Renal cortex interstitium (tissue), 15 donors: ENCODE measurements around the gene SETD1A. TPM values are rescaled to one million over a fixed set of nuclear protein-coding genes. Genes with fewer than 3 reads are reported as not detected.

Experiments
- DNase-seq, 11 donors: peaks; one replicate each; pipeline ENCODE4 v3.0.0-alpha.2; 2013; ENCODE audit warnings: low read depth in 9 of 11, low spot score in 4 of 11; ENCODE audit errors: extremely low read depth in 1 of 11
- long read RNA-seq, 16 experiments: transcript quantifications; one replicate each; lab custom pipeline, GENCODE V29; 2026
- polyA plus RNA-seq, 3 donors: library from polyadenylated mRNA; unstranded; fragments of 120-200 nt; gene quantifications; one replicate each; pipeline ENCODE4 v1.2.1, GENCODE V29; 2013; ENCODE audit not compliant: insufficient read length in 3 of 3

Gene SETD1A
- polyA plus RNA-seq, result 10 to 100 TPM; 17.3 to 19.7 (median 18.7) TPM
- long read RNA-seq, donor 1, result 0 reads
- long read RNA-seq, donor 2, result 0 reads
- long read RNA-seq, donor 3, partial matches to known transcripts, result 0 of 6 reads
- long read RNA-seq, donor 3, other reads (novel, unspliced or antisense), result 6 of 6 reads
- long read RNA-seq, donor 4, partial matches to known transcripts, result 7 of 7 reads
- long read RNA-seq, donor 4, other reads (novel, unspliced or antisense), result 0 of 7 reads
- long read RNA-seq, donor 5, result 0 reads
- long read RNA-seq, donor 6, result 0 reads
- long read RNA-seq, donor 7, result 0 reads
- long read RNA-seq, donor 8, result 0 reads
- long read RNA-seq, donor 9, partial matches to known transcripts, result 0 of 6 reads
- long read RNA-seq, donor 9, other reads (novel, unspliced or antisense), result 6 of 6 reads
- long read RNA-seq, donor 10, partial matches to known transcripts, result 0 of 7 reads
- long read RNA-seq, donor 10, other reads (novel, unspliced or antisense), result 7 of 7 reads
- long read RNA-seq, donor 11, result 0 reads
- long read RNA-seq, donor 12, result 0 reads
- long read RNA-seq, donor 13, result 0 reads
- long read RNA-seq, donor 14, partial matches to known transcripts, result 5 of 5 reads
- long read RNA-seq, donor 14, other reads (novel, unspliced or antisense), result 0 of 5 reads
- long read RNA-seq, donor 15, partial matches to known transcripts, result 5 of 5 reads
- long read RNA-seq, donor 15, other reads (novel, unspliced or antisense), result 0 of 5 reads
- long read RNA-seq, donor 16, partial matches to known transcripts, result 29 of 39 reads
- long read RNA-seq, donor 16, other reads (novel, unspliced or antisense), result 10 of 39 reads

DNA sequence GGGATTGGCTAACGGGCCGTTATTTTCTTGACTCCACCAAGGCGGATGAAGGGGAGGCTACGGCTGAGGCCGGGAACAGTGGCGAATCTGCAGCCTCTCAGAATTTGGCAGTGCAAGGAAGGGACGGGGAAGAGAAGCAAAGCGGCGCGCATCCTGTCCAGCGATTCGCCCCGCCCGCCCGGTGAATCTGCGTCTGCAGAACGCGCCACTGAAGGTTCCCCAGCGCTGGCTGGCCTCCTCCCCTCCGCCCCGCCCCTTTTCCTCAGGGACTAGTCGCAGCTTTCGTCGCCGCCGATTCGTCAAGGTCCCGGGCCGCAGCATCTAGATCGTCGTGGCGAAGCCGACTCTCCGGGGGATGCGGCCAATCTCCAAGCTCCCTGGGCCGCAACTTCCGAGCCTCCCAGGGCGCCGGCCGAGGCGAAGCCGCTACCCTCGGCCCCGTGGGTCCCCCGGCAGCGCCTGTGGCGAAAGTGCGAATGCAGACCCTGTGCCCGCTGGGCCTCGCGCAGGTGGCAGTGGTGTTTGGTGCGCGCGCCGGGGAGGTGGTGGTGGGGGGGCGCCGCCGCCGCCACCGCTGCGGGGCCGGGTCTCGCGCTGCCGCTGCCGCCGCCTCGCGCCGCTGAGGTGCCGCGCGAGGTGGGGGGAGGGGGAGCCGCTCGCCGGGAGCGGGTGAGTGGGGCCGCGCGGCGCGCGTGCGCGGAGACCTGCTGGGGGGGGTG, at the start of gene SETD1A:
Gene SETD1A (plus strand): TSS at position 299 of the 719 bp plus-strand sequence. CDS start 978 bp downstream, outside the sequence.
- peak; percentile 87 to 96 (median 93) for DNase-seq

- no peak for DNase-seq
Observed at GRCh38 chr16:30910427-30911029, 47.0 kb upstream of the SETD1A start.

GRCh38 chr16:30912794-30913412, 44.7 kb upstream of the SETD1A start:
- no peak for DNase-seq

- DNase-seq, result no peak
Observed at GRCh38 chr16:30914830-30915229, 42.7 kb upstream of the SETD1A start.

- no peak for DNase-seq
Observed at GRCh38 chr16:30918614-30919013, 38.9 kb upstream of the SETD1A start.

DNA sequence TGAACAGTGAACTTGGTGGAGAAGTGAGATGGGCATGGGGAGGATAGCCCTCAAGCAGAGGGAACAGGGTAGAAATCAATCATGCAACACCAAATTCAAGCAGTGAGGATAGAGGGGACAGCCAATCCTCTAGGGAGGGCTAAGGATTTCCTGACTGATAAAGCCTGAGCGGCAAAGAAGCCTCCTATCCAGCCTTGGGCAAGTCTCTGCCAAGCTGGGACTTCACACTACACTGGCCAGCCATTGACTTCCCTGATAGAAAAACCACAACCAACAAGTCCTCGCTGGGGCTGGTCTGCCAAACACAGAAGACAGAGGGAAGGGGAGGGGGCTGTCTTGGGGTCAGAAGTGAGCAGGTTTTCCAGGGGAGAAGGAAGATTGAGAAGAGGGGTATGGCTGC, 36.7 kb upstream of the SETD1A start:
- DNase-seq, result no peak

DNA sequence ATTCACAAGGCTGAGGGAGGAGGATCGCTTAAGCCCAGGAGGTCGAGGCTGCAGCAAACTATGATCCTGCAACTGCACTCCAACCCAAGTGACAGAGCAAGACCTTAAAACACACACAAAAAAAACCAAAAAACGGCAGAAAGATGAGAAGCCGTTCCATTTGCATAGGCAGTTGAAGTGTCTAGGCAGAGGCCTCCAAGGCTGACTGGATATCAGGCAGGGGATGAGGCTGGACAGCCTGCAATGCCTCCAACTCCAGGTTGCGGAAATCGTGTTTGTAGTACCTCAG, 36.2 kb upstream of the SETD1A start:
- no peak for DNase-seq

DNA sequence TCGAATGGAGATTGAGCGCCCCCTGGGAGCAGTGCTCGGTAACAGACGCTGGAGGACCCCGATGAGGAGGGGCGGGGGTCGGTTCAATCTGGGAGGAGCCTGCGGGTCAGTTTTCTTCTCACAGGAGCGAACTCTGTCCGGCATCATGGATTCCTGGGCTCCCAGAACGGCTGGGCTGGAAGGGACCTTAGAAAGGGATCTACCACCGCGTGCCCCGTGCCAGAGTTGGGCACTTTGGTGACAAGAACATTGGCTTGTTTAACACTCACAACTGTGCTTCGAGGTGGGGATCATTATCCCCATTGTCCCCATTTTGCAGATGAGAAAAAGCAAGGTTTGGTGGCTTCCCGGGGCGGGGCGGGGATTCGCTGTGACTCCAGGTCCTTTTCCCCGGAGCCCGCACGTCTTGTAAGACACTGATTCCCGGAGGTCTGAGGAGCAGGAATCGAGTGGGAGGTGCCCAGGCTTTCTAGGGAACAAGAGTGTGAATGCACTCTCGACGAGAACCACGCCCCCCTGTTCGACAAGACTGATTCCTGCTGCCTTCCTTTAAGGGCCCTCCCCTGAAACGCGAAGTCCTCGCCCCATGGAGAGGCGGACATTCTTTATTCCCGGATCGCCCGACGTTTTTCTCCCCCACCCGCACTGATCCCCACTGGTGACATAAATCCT, 35.7 kb upstream of the SETD1A start:
- DNase-seq, result peak; percentile 89 to 97 (median 94)

GRCh38 chr16:30922420-30922959, 35.1 kb upstream of the SETD1A start:
- DNase-seq, result peak; percentile 97 to 100 (median 99)

DNA sequence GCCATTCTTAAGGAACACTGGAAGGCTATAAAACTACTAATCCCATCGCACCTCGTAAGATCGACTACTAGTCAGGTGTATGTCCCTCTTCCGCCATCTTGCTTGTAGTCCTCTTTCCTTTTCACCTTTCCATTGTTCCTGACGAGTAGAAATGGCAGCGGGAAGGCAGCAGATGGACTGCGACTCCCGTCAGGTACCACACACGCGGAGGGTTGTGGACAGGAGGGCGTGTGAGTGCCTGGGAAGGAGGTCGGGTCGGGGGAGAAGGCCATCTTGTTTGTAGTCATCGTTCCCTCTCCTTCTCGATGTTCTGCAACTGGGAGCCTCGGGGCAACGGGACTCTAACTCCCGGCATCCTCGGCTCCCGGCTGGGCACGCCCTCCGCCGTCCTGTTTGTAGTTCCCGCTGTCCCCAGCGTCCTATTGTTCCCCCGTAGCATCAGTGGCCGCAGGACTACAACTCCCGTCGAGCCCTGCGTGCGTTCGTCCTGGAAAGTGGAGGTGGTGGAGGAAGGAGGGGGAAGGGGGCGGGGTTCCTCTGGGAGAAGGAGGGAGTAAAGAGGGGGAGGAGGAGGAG, 34.5 kb upstream of the SETD1A start:
- DNase-seq, result peak; percentile 99 to 100 (median 100)

DNA sequence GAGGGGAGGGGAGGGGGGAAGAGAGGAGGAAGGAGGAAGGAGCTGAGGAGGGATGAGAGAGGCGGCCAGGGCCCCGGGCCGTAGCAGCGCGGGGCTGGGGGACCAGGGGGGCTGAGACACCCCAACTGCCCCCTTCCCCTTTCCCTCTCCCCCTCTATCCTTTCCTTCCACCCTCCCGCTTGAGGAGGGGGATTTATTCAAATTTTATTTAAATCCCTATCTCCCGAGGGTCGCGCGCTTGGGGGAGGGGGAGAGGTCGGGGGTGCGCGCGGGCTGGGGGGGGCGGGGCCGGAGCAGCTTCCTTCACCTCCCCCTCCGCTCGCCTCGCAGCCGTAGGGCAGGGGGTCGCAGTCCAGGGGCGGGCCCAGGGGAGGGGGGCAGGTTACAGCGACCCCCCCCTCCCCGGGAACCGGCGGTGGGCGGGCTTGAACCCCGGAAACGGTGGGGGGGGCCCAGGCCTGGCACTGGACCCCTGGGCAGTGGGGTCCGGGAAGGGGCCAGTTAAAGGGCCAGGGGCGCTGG, 33.9 kb upstream of the SETD1A start, which contains the start of gene FBXL19:
Gene FBXL19 (plus strand): TSS at position 19 of the 522 bp plus-strand sequence. CDS start 2,183 bp downstream, outside the sequence.
- peak in 1 of 11 donors; percentile 61 for DNase-seq

DNA sequence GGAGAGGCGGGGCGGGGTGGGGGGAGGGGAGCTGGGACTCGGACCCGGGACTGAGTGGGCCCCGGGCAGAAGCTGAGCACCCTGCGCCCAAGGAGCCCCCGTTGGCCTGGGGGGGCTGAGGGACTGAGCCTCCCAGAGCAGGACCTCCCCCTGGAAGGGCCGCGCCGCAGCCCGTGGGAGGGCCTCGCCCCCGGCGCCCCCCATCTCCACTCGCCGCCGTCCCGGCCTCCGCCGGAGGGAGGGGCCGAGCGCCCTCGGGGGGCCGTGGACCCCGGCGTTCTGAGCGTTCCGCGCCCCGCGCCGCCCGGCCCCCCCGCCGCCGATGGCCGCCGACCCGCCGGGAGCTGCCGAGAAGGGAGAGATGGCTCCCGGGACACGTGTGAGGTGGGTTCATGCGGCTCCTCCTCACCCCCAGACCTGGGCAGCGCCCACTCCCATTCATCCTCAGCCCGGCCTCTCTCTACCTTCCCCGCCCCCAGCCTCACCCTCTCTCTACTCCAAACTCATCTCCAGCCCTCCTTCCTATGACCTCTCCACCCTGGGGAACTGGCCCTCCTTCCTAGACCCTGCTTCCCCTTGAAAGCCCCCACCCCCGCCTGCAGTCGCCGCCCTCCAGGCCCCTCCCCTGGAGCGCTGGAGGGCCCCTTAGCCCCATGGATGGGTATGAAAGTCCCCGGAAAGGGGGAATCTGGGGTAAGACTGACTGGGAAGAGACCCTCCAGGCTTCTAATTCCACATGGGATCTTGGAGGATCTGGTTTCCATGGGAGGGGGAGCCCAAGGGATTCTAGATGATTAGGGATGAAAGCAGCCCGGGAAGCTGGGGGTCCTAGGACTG, 33.3 kb upstream of the SETD1A start:
- DNase-seq, result no peak

DNA sequence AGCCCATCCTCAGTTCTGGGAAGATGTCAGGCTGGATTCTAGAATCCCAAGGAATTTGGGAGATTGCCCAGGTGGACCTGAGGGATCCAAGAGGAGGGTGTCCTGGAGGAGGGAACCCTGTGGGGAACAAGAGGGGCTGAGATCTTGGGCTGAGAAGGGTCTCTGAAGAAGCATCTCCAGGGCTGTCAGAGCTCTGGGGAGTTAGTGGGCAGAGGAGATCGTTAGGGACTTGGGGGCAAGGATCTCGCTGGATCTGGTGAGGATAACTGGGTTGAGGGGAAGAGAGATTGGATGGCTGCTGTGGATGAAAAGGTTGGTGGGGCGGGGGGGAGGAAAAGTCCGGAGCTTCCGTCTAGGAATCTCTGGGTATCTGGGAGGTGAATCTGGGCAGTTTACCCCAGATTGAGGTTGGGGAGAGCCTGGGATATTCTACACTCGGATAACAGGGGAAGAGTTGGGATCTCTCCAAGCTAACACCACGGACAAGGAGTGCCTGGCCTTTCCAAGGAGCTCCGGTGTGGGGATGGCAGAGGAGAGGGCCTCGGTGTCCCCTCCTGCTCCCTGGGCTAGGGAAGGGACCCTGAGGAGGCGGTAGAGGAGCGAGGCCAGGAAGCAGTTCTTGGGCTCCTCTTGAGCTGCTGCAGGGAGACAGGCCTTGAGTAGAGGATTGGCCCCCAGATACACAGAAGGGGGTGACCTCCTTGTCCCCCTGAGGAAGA, 32.5 kb upstream of the SETD1A start:
- no peak for DNase-seq

GRCh38 chr16:30925632-30925987, 31.9 kb upstream of the SETD1A start:
- DNase-seq, result no peak

DNA sequence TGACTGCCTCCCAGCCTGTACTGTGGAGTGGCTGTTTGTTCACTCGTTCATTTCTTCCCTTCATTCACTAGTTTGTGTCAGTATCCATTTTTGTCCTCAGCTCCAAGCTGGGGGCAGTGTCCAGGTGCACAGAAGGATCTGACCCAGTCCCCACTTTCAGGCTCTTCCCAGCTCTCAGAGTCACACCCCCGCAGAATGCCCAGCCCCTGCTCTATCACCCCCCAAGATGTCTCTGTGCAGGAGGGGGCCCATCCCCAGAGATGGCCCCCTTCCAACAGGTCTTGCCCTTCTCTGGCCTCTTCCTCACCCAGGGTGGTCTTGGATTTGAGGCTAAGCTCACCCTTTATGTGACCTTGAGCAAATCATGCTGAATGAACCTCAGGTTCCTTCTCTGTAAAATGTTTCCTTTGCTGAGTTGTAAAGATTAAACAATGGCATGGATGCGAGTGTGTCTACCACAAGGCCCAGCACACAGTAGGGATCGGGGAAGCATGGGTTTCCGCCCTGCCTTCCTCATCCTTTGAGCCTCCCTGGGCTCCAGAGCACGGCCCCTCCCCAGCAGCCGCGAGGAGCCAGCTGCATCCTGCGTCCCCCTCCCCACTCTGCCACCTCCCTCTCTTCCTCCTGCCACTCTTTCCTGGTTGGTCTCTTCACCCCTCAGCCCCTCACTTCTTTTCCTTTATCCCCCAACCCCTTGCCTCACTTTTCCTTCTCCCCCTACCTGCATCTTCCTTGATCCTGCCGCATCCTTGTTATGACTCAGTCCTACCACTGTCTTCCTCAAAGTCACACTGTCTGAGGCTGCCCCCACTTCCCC, 31.4 kb upstream of the SETD1A start:
- no peak for DNase-seq
